GM19397 (cell line): ENCODE data around the gene TMEM41A.
"Not testable (repeated sequence)": the region's sequence is repeated elsewhere in the genome, so short reads cannot be mapped to it uniquely, and the experiment has no call there.

ENCODE experiments used
- ATAC-seq: cut with Tn5 transposase; IDR thresholded peaks from one replicate; pipeline ENCODE4 v1.9.1; 2021; ENCODE audit warnings: mild to moderate bottlenecking, moderate library complexity; ENCODE audit not compliant: unreplicated experiment

TMEM41A gene

DNA sequence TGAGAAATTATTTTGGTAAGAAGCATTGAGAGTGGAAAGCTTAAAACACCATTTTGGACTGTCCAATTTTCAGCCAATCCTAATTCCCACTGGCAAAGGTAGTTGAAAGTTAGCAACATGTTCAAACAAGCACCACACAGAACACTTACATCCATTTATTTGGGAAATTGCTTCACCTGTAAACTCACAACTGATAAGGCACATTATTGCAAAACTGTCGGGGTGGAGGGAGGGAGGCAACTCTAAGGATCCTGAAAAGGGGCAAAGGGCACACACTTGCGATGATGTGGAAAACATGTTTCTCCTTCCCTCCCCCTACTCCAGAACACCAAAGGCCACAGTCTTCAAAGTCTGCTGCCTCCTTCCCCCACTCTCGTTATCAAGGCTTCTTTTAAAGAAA is 9.4 kb downstream of the TMEM41A start:
- no peak for ATAC-seq

DNA sequence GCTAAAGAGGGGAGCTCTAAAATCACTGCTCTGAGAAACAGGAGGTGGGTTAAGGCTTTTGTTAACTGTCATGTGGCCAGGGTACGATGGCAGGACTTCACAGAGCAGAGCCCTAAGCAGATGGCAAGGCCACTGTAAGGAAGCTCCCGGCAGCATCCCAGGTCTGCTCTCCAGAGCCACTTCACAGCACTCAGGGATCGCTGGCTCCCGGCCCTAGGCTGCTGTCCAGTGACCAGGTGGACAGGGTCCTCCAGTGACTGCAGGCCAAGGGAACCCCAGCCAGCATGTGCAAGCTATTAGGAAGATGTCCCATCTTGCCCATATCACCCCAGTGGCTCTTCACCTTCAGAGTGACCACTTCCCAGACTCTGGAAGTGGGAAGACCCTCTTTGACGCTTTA is 10.4 kb downstream of the TMEM41A start:
- no peak for ATAC-seq

DNA sequence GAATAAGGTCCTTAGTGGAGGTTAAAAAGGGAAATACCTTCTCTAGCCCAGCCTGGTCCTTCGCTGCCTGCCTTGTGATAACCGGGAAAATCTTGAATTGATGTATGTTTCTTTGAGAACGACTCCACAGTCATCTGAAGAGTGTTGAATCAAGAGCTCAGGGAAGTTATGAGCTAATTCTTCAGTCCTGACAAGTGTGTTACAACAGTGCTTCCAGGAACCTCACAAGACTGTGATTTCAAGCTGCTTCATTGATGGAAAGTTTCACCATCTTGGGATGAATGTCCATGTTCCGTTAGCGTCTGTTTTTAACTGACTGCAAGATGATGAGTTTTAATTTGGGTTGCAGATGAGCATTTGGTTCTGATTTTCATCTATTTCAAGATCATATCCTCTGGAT is 12.4 kb downstream of the TMEM41A start:
- no peak for ATAC-seq

- no peak for ATAC-seq
Measured at GRCh38 chr3:185484296-185484695, 14.5 kb downstream of the TMEM41A start.

GRCh38 chr3:185479373-185479945 is 19.4 kb downstream of the TMEM41A start:
- ATAC-seq: no peak

GRCh38 chr3:185477316-185477715 is 21.5 kb downstream of the TMEM41A start:
- no peak for ATAC-seq

DNA sequence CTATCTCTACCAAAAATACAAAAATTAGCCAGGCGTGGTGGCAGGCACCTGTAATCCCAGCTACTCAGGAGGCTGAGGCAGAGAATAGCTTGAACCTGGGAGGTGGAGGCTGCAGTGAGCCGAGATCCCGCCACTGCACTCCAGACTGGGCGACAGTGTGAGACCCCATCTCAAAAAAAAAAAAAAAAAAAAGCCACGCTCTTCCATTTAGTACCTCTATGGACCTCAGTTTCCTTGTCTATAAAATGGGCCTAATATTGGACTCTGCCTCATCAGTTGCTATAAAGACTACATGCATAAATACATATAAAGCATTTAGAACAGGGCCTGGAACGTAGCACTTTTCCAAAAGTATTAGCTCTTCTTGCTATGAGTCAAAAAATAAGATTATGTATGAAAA is 23.9 kb downstream of the TMEM41A start:
- ATAC-seq: not testable (repeated sequence)

- no peak for ATAC-seq
Measured at GRCh38 chr3:185473290-185473815, 25.5 kb downstream of the TMEM41A start.

- ATAC-seq: no peak
Measured at GRCh38 chr3:185470323-185470722, 28.5 kb downstream of the TMEM41A start.

DNA sequence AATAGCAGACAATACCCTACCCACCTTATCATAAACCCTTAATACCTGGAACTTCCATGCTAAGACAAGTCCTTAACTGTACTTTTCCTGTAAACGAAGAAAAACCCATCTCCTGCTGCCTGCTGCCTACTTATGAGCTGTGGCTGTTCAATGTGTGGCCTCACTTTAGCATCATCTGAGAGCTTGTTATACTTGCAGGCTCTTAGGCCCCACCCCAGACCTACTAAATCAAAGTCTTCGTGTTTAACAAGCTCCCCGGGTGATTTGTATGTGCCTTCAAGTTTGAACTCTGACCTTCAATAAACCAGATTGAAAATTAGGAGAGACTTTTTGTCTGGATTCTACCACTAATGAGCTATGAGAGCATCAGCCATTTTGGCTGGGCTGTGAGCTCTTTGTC is 29.3 kb downstream of the TMEM41A start:
- no peak for ATAC-seq

GRCh38 chr3:185466123-185466522 is 32.7 kb downstream of the TMEM41A start:
- ATAC-seq: not testable (repeated sequence)

DNA sequence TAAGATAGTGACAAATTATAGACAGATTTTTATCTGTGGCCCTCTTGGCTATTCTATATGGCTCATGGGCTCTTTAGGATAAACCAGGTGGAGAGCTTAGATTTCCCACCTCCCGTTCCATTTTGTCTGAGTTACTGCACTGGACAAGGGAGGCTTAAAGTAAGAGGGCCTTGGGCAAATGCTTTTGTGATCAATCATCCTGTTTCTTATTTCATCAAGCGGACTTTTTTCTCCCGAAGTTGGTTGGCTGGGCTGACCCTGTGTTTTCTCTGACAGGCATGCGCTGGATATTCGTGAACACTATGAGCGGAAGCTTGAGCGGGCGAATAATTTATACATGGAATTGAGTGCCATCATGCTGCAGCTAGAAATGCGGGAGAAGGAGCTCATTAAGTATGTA is 33.4 kb downstream of the TMEM41A start:
- no peak for ATAC-seq

GRCh38 chr3:185460719-185461350 is 38.0 kb downstream of the TMEM41A start:
- no peak for ATAC-seq

- no peak for ATAC-seq
Measured at GRCh38 chr3:185460309-185460708, 38.5 kb downstream of the TMEM41A start.

- no peak for ATAC-seq
Measured at GRCh38 chr3:185457376-185457775, 41.5 kb downstream of the TMEM41A start.

DNA sequence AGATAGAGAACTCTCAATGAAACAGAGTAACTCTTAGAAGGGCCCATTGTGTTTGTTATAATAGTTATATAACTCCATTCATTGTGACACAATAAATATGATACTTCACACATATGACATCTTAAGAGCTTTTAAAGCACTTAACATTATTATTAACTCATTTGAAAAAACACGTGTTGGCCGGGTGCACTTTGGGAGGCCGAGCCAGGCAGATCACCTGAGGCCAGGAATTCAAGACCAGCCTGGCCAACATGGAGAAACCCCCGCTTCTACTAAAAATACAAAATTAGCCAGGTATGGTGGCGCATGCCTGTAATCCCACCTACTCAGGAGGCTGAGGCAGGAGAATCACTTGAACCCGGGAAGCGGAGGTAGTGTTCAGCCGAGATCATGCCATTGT is 47.4 kb downstream of the TMEM41A start:
- ATAC-seq: not testable (repeated sequence)

- no peak for ATAC-seq
Measured at GRCh38 chr3:185448107-185448506, 50.7 kb downstream of the TMEM41A start.

DNA sequence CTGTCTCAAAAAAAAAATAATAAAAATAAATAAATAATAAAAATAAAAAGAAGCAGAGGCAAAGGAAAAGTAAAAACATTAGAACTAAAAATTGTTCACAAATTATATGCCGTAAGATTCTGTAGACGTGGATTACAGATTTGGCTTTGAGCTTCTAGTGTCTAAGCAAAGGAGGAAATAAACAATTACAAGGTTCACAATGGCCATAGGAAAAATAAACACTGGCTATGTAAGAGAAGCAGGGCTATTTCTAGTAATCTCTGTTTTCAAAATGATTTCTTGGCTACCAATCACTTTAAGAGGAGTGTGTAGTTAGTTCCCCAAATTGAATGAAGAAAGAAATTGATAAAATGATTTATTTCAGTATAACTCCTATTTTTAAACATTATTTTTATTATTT is 54.5 kb downstream of the TMEM41A start:
- ATAC-seq: no peak

DNA sequence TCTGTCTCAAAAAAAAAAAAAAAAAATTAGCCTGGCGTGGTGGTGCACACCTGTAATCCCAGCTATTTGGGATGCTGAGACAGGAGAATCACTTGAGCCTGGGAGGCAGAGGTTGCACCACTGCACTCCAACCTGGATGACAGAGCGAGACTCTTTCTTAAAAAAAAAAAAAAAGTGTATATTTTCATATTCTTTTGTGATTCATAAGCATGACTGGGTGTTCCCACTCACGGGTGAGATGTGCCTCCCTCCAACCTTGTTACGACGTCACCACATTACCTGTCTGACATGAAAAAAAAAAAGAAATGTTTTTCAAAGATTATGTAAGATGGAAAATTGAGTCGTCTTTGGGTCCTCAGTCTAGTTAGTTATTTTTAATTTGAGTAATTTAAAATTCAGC is 56.8 kb downstream of the TMEM41A start:
- ATAC-seq: no peak

- ATAC-seq: no peak
Measured at GRCh38 chr3:185439745-185440466, 58.9 kb downstream of the TMEM41A start.
